AG04450 (cell line): ENCODE measurements around the gene FERMT3. TPM values are rescaled to one million over a fixed set of nuclear protein-coding genes. Genes with fewer than 3 reads are reported as not detected.

Experiments used
- CTCF ChIA-PET: fragments of 300-600, 350-600 bp; formaldehyde crosslinking; extraction: SDS; loops from one replicate; lab custom pipeline; 2022; ENCODE audit warnings: antibody characterized with exemption, inconsistent platforms; lab: Charles Lee
- POLR2A ChIA-PET: fragments of 350-600 bp; formaldehyde crosslinking; extraction: SDS; loops from one replicate; lab custom pipeline; 2021; ENCODE audit warnings: antibody characterized with exemption, inconsistent platforms; lab: Yijun Ruan, JAX
- DNase-seq: peaks from one replicate; pipeline ENCODE4 v3.0.0-alpha.2; 2011; ENCODE audit warnings: low read depth, low spot score
- H3K27ac ChIP-seq: one replicate; pipeline ENCODE4 v1.5.1; 2012; ENCODE audit warnings: low read depth, low read length, control low read depth
- H3K27me3 ChIP-seq: one replicate; pipeline ENCODE4 v1.6.0; 2012; ENCODE audit warnings: low read length; ENCODE audit not compliant: control insufficient read depth, insufficient read depth
- H3K4me3 ChIP-seq: 2 replicates; pipeline ENCODE4 v1.5.1; 2011; ENCODE audit warnings: mild to moderate bottlenecking, low read depth, low read length, control low read depth
- H3K9me3 ChIP-seq: 2 replicates; pipeline ENCODE4 v1.5.1; 2012; ENCODE audit warnings: low read length; ENCODE audit not compliant: control insufficient read depth, insufficient read depth
- CTCF ChIP-seq: IDR thresholded peaks from 2 replicates; pipeline ENCODE4 v1.5.1; 2011; ENCODE audit warnings: low read depth, low read length, control low read depth, inconsistent platforms
- polyA plus RNA-seq: library from polyadenylated mRNA; depleted of rRNA; stranded (reverse); fragments of >200 nt; gene quantifications from 2 replicates; pipeline ENCODE4 v1.2.3, GENCODE V29; 2011

FERMT3 gene
- polyA plus RNA-seq, 1 experiment, result 0.38 TPM

GRCh38 chr11:64238999-64239398 lies 32.5 kb downstream of the FERMT3 start:
- ChIA-PET CTCF (interaction anchor here (1.4 kb wide), 1 partner anchor 66 kb away, joined by 3 read pairs; no protein-coding TSS in a partner anchor), POLR2A (no interaction called here)
- TF ChIP-seq CTCF, result no peak
- no peak overlapping the region for H3K4me3 ChIP-seq
- DNase-seq, result no peak
- H3K27me3 ChIP-seq, result no peaks in the 10 kb centered on the region
- no peak overlapping the region for H3K27ac ChIP-seq
- peaks cover 4% of the 10 kb centered on the region; the same call in 1 of the 2 replicates for H3K9me3 ChIP-seq

GRCh38 chr11:64239662-64240434 lies 33.3 kb downstream of the FERMT3 start:
- ChIA-PET POLR2A (no interaction called here), CTCF (interaction anchor here (1.2 to 1.4 kb wide), 2 partner anchors 11 to 65 kb away, joined by 3 read pairs; partner anchors contain the start of gene PLCB3)
- Histone ChIP-seq H3K9me3 (peaks cover 4% of the 10 kb centered on the region; the same call in 1 of the 2 replicates), H3K27ac (peak overlapping the region; percentile 94), H3K27me3 (no peaks in the 10 kb centered on the region), H3K4me3 (peak overlapping the region; percentile 77)
- TF ChIP-seq CTCF, result no peak
- no peak for DNase-seq

GRCh38 chr11:64240435-64241240 lies 34.1 kb downstream of the FERMT3 start, which contains the start of gene FKBP2:
TSS of gene FKBP2 (plus strand) at chr11:64241095. CDS start at chr11:64242388, 1,293 bp downstream.
- H3K27ac ChIP-seq, result peak within 1 kb of the TSS; percentile 94
- H3K27me3 ChIP-seq, result no peaks in the 10 kb centered on the region
- H3K9me3 ChIP-seq, result peaks cover 4% of the 10 kb centered on the region; the same call in 1 of the 2 replicates
- H3K4me3 ChIP-seq, result peak within 1 kb of the TSS; percentile 84
- CTCF ChIA-PET, result interaction anchor here (0.6 to 1.5 kb wide), 6 partner anchors 10 to 609 kb away, joined by 3 to 11 read pairs (median 3); partner anchors contain the start of gene PLCB3
- POLR2A ChIA-PET, result interaction anchor here (0.7 to 1.3 kb wide), 9 partner anchors 9 to 63 kb away, joined by 3 to 6 read pairs (median 4); partner anchors contain the start of genes NUDT22 and TRPT1
- no peak for TF ChIP-seq CTCF
- DNase-seq, result peak; percentile 90

GRCh38 chr11:64241241-64241490 lies 34.6 kb downstream of the FERMT3 start:
- TF ChIP-seq CTCF, result no peak

More at GRCh38 chr11:64241241-64241490, 34.6 kb downstream of the FERMT3 start:
- POLR2A ChIA-PET, result interaction anchor here (0.7 to 1.3 kb wide), 9 partner anchors 9 to 63 kb away, joined by 3 to 6 read pairs (median 4); partner anchors contain the start of genes NUDT22 and TRPT1
- peak; percentile 99 for DNase-seq
- CTCF ChIA-PET, result interaction anchor here (0.6 to 1.5 kb wide), 4 partner anchors 28 to 609 kb away, joined by 3 to 11 read pairs (median 4); no protein-coding TSS in a partner anchor
- H3K9me3 ChIP-seq, result peaks cover 4% of the 10 kb centered on the region; the same call in 1 of the 2 replicates
- no peaks in the 10 kb centered on the region for H3K27me3 ChIP-seq
- peak overlapping the region; percentile 89 for H3K27ac ChIP-seq
- H3K4me3 ChIP-seq, result peak overlapping the region; percentile 77
